ENCODE data around the gene NXN. TPM values are rescaled to one million over a fixed set of nuclear protein-coding genes. Genes with fewer than 3 reads are reported as not detected.
"Not testable (repeated sequence)": the region's sequence is repeated elsewhere in the genome, so short reads cannot be mapped to it uniquely, and the experiment has no call there.

Gene NXN
- total RNA-seq, 3 donors from 2014 or later: 0.18 to 0.49 (median 0.18) TPM

- Mint-ChIP-seq H3K4me3 (no peak overlapping the region), H3K4me1 (ENCODE audit: low read depth) (no peaks in the 10 kb centered on the region), H3K36me3 (ENCODE audit: insufficient read depth) (no peaks in the 10 kb centered on the region), H3K27me3 (ENCODE audit: low read depth) (peaks cover 9% of the 10 kb centered on the region), H3K9me3 (no peaks in the 10 kb centered on the region)
- DNase-seq (no peak), ATAC-seq (no peak)
These were observed 141.1 kb downstream of the NXN start for GRCh38 chr17:838486-838885.

GRCh38 chr17:836151-836550 lies 143.4 kb downstream of the NXN start:
- ATAC-seq (no peak), DNase-seq (no peak)
- Mint-ChIP-seq H3K9me3 (no peaks in the 10 kb centered on the region), H3K27me3 (ENCODE audit: low read depth) (peaks cover 8% of the 10 kb centered on the region), H3K36me3 (ENCODE audit: insufficient read depth) (no peaks in the 10 kb centered on the region), H3K4me1 (ENCODE audit: low read depth) (no peaks in the 10 kb centered on the region), H3K4me3 (no peak overlapping the region)

GRCh38 chr17:835721-836120 lies 143.9 kb downstream of the NXN start:
- not testable (repeated sequence) for H3K27me3 Mint-ChIP-seq (ENCODE audit: low read depth); H3K36me3 Mint-ChIP-seq (ENCODE audit: insufficient read depth); H3K9me3 Mint-ChIP-seq; DNase-seq; ATAC-seq; H3K4me1 Mint-ChIP-seq (ENCODE audit: low read depth); H3K4me3 Mint-ChIP-seq

- H3K4me1 Mint-ChIP-seq (ENCODE audit: low read depth): no peaks in the 10 kb centered on the region
- no peak overlapping the region for H3K4me3 Mint-ChIP-seq
- H3K36me3 Mint-ChIP-seq (ENCODE audit: insufficient read depth): no peaks in the 10 kb centered on the region
- no peak for DNase-seq
- H3K27me3 Mint-ChIP-seq (ENCODE audit: low read depth): peaks cover 8% of the 10 kb centered on the region
- no peak for ATAC-seq
- no peaks in the 10 kb centered on the region for H3K9me3 Mint-ChIP-seq
These were observed 144.3 kb downstream of the NXN start for GRCh38 chr17:835263-835662.

- DNase-seq: no peak
- Mint-ChIP-seq H3K9me3 (no peaks in the 10 kb centered on the region), H3K36me3 (ENCODE audit: insufficient read depth) (no peaks in the 10 kb centered on the region), H3K4me1 (ENCODE audit: low read depth) (no peaks in the 10 kb centered on the region), H3K4me3 (no peak overlapping the region), H3K27me3 (ENCODE audit: low read depth) (peaks cover 8% of the 10 kb centered on the region)
- ATAC-seq: no peak
These were observed 145.4 kb downstream of the NXN start for GRCh38 chr17:834136-834535.

GRCh38 chr17:830950-831349 lies 148.6 kb downstream of the NXN start:
- H3K9me3 Mint-ChIP-seq: no peaks in the 10 kb centered on the region
- H3K4me1 Mint-ChIP-seq (ENCODE audit: low read depth): no peaks in the 10 kb centered on the region
- DNase-seq (no peak), ATAC-seq (no peak)
- no peaks in the 10 kb centered on the region for H3K36me3 Mint-ChIP-seq (ENCODE audit: insufficient read depth)
- peaks cover 6% of the 10 kb centered on the region for H3K27me3 Mint-ChIP-seq (ENCODE audit: low read depth)
- H3K4me3 Mint-ChIP-seq: no peak overlapping the region

GRCh38 chr17:830381-830780 lies 149.2 kb downstream of the NXN start:
- Mint-ChIP-seq H3K4me1 (ENCODE audit: low read depth) (no peaks in the 10 kb centered on the region), H3K27me3 (ENCODE audit: low read depth) (peaks cover 6% of the 10 kb centered on the region), H3K36me3 (ENCODE audit: insufficient read depth) (no peaks in the 10 kb centered on the region), H3K9me3 (no peaks in the 10 kb centered on the region), H3K4me3 (no peak overlapping the region)
- DNase-seq (no peak), ATAC-seq (no peak)

- not testable (repeated sequence) for ATAC-seq; H3K4me1 Mint-ChIP-seq (ENCODE audit: low read depth); H3K4me3 Mint-ChIP-seq; H3K9me3 Mint-ChIP-seq; H3K27me3 Mint-ChIP-seq (ENCODE audit: low read depth); DNase-seq; H3K36me3 Mint-ChIP-seq (ENCODE audit: insufficient read depth)
These were observed 150.0 kb downstream of the NXN start for GRCh38 chr17:829614-830013.

GRCh38 chr17:828761-829160 lies 150.8 kb downstream of the NXN start:
- Mint-ChIP-seq H3K4me3 (no peak overlapping the region), H3K9me3 (no peaks in the 10 kb centered on the region), H3K4me1 (ENCODE audit: low read depth) (no peaks in the 10 kb centered on the region), H3K36me3 (ENCODE audit: insufficient read depth) (no peaks in the 10 kb centered on the region), H3K27me3 (ENCODE audit: low read depth) (peaks cover 6% of the 10 kb centered on the region)
- no peak for ATAC-seq
- DNase-seq: no peak

GRCh38 chr17:826778-827177 lies 152.8 kb downstream of the NXN start:
- ATAC-seq: no peak
- Mint-ChIP-seq H3K4me3 (no peak overlapping the region), H3K36me3 (ENCODE audit: insufficient read depth) (no peaks in the 10 kb centered on the region), H3K27me3 (ENCODE audit: low read depth) (no peaks in the 10 kb centered on the region), H3K4me1 (ENCODE audit: low read depth) (no peaks in the 10 kb centered on the region), H3K9me3 (no peaks in the 10 kb centered on the region)
- no peak for DNase-seq

- ATAC-seq: no peak
- H3K36me3 Mint-ChIP-seq (ENCODE audit: insufficient read depth): no peaks in the 10 kb centered on the region
These were observed 154.4 kb downstream of the NXN start for GRCh38 chr17:825216-825615.

GRCh38 chr17:824378-824777 lies 155.2 kb downstream of the NXN start:
- ATAC-seq (no peak), DNase-seq (no peak)
- no peaks in the 10 kb centered on the region for H3K9me3 Mint-ChIP-seq
- no peak overlapping the region for H3K4me3 Mint-ChIP-seq
- no peaks in the 10 kb centered on the region for H3K36me3 Mint-ChIP-seq (ENCODE audit: insufficient read depth)
- no peaks in the 10 kb centered on the region for H3K4me1 Mint-ChIP-seq (ENCODE audit: low read depth)
- H3K27me3 Mint-ChIP-seq (ENCODE audit: low read depth): no peaks in the 10 kb centered on the region

More at GRCh38 chr17:825216-825615, 154.4 kb downstream of the NXN start:
- no peaks in the 10 kb centered on the region for H3K27me3 Mint-ChIP-seq (ENCODE audit: low read depth)
- no peak overlapping the region for H3K4me3 Mint-ChIP-seq
- no peaks in the 10 kb centered on the region for H3K4me1 Mint-ChIP-seq (ENCODE audit: low read depth)
- no peak for DNase-seq
- H3K9me3 Mint-ChIP-seq: no peaks in the 10 kb centered on the region

GRCh38 chr17:823501-823902 lies 156.1 kb downstream of the NXN start:
- Mint-ChIP-seq H3K4me3 (no peak overlapping the region), H3K9me3 (no peaks in the 10 kb centered on the region), H3K4me1 (ENCODE audit: low read depth) (no peaks in the 10 kb centered on the region), H3K27me3 (ENCODE audit: low read depth) (no peaks in the 10 kb centered on the region), H3K36me3 (ENCODE audit: insufficient read depth) (no peaks in the 10 kb centered on the region)
- ATAC-seq (no peak), DNase-seq (no peak)

- Mint-ChIP-seq H3K36me3 (ENCODE audit: insufficient read depth) (no peaks in the 10 kb centered on the region), H3K4me3 (no peak overlapping the region), H3K27me3 (ENCODE audit: low read depth) (peaks cover 2% of the 10 kb centered on the region), H3K9me3 (no peaks in the 10 kb centered on the region), H3K4me1 (ENCODE audit: low read depth) (no peaks in the 10 kb centered on the region)
- ATAC-seq: no peak
- DNase-seq: no peak
These were observed 160.3 kb downstream of the NXN start for GRCh38 chr17:819251-819650.

GRCh38 chr17:814371-814770 lies 165.2 kb downstream of the NXN start:
- Mint-ChIP-seq H3K36me3 (ENCODE audit: insufficient read depth) (no peaks in the 10 kb centered on the region), H3K27me3 (ENCODE audit: low read depth) (peaks cover 5% of the 10 kb centered on the region), H3K4me3 (no peak overlapping the region), H3K9me3 (no peaks in the 10 kb centered on the region), H3K4me1 (ENCODE audit: low read depth) (no peaks in the 10 kb centered on the region)
- DNase-seq: no peak
- ATAC-seq: no peak

- Mint-ChIP-seq H3K27me3 (ENCODE audit: low read depth) (peaks cover 9% of the 10 kb centered on the region), H3K36me3 (ENCODE audit: insufficient read depth) (no peaks in the 10 kb centered on the region), H3K9me3 (no peaks in the 10 kb centered on the region), H3K4me1 (ENCODE audit: low read depth) (no peaks in the 10 kb centered on the region), H3K4me3 (no peak overlapping the region)
- DNase-seq (no peak), ATAC-seq (no peak)
These were observed 166.9 kb downstream of the NXN start for GRCh38 chr17:812638-813204.

Measured in activated T-cell treated with anti-CD3 and anti-CD28 coated beads, Interleukin-2, amount 50 U/mL, for 4 hours (primary cell).